22Rv1 (cell line): ENCODE measurements around the gene APBB2.

Source experiments
- ZFX ChIP-seq: fragments of 450-650 bp; IDR thresholded peaks from 2 replicates; pipeline ENCODE4 v1.6.1; 2017; ENCODE audit warnings: antibody characterized with exemption, borderline replicate concordance
- TF ChIP-seq, protein P1 (sequence below): fragments of 450-650 bp; IDR thresholded peaks from 2 replicates; pipeline ENCODE4 v1.5.1; 2017; ENCODE audit warnings: mild to moderate bottlenecking

DNA sequence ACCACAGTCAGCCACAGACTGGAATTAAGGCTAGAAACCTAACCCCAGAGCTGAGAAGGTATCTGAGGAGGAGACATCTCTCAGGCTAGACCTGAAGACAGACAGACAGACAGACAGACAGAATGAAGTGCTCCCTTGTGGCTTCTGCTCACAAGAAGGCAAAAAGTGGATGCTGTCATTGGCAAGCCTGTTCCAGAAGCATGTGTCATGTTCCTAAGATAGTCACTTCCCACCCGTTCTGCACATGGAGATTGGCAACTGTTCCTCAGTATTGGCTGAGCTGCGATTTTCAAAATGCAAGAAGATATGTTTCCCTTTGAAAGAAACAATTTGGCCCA is 298.2 kb downstream of the APBB2 start:
- TF ChIP-seq, protein P1, sequence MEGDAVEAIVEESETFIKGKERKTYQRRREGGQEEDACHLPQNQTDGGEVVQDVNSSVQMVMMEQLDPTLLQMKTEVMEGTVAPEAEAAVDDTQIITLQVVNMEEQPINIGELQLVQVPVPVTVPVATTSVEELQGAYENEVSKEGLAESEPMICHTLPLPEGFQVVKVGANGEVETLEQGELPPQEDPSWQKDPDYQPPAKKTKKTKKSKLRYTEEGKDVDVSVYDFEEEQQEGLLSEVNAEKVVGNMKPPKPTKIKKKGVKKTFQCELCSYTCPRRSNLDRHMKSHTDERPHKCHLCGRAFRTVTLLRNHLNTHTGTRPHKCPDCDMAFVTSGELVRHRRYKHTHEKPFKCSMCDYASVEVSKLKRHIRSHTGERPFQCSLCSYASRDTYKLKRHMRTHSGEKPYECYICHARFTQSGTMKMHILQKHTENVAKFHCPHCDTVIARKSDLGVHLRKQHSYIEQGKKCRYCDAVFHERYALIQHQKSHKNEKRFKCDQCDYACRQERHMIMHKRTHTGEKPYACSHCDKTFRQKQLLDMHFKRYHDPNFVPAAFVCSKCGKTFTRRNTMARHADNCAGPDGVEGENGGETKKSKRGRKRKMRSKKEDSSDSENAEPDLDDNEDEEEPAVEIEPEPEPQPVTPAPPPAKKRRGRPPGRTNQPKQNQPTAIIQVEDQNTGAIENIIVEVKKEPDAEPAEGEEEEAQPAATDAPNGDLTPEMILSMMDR: no peak
- TF ChIP-seq ZFX: no peak
